Activated CD8-positive, alpha-beta T cell treated with anti-CD3 and anti-CD28 coated beads for 36 hours (primary cell): ENCODE data around the gene CCDC88B. TPM values are rescaled to one million over a fixed set of nuclear protein-coding genes. Genes with fewer than 3 reads are reported as not detected.
A peak's percentile ranks its signal among the peaks of the same experiment; 100 is the strongest.

ENCODE experiments used
- ATAC-seq: fragments of 200-7000 bp; cut with Tn5 transposase; one replicate; pipeline ENCODE4 v1.10.0; 2021; ENCODE audit warnings: mild to moderate bottlenecking, moderate library complexity
- CTCF ChIA-PET: fragments of 350-600 bp; sonication (Branson Sonifier 250); formaldehyde crosslinking; loops from one replicate; lab custom pipeline; 2021; ENCODE audit warnings: antibody characterized with exemption; lab: Charles Lee
- POLR2A ChIA-PET: fragments of 350-600 bp; sonication (Branson Sonifier 250); formaldehyde crosslinking; loops from one replicate; lab custom pipeline; 2021; ENCODE audit warnings: antibody characterized with exemption; lab: Charles Lee
- DNase-seq: peaks from one replicate; pipeline ENCODE4 v3.0.0-alpha.2; 2020
- H3K27ac Mint-ChIP-seq: one replicate; pipeline ENCODE4 v1.8.0; 2021; ENCODE audit warnings: mild to moderate bottlenecking, mixed read lengths
- H3K27me3 Mint-ChIP-seq: one replicate; pipeline ENCODE4 v1.8.0; 2021; ENCODE audit warnings: mixed read lengths
- H3K36me3 Mint-ChIP-seq: one replicate; pipeline ENCODE4 v1.8.0; 2021; ENCODE audit warnings: low read depth, mixed read lengths
- H3K4me1 Mint-ChIP-seq: one replicate; pipeline ENCODE4 v1.8.0; 2021; ENCODE audit warnings: low read depth, mixed read lengths
- H3K4me3 Mint-ChIP-seq: one replicate; pipeline ENCODE4 v1.8.0; 2021; ENCODE audit warnings: mild to moderate bottlenecking, moderate library complexity, mixed read lengths
- H3K9me3 Mint-ChIP-seq: one replicate; pipeline ENCODE4 v1.8.0; 2021; ENCODE audit warnings: mixed read lengths
- CTCF ChIP-seq: fragments of 200-600 bp; IDR thresholded peaks from one replicate; pipeline ENCODE4 v1.8.0; 2022; ENCODE audit warnings: antibody characterized with exemption, mild to moderate bottlenecking
- intact Hi-C: fragments of 100-400 bp; cut with micrococcal nuclease; formaldehyde crosslinking; loops from one replicate; pipeline ENCODE4 v1.10.0; 2022
- total RNA-seq, 2 experiments: library from RNA; stranded (reverse); gene quantifications; one replicate each; pipeline ENCODE4 v1.2.3, GENCODE V29; 2021

The CCDC88B gene
- total RNA-seq, 2 experiments from 2014 or later, result 65.8 to 76.1 TPM

DNA sequence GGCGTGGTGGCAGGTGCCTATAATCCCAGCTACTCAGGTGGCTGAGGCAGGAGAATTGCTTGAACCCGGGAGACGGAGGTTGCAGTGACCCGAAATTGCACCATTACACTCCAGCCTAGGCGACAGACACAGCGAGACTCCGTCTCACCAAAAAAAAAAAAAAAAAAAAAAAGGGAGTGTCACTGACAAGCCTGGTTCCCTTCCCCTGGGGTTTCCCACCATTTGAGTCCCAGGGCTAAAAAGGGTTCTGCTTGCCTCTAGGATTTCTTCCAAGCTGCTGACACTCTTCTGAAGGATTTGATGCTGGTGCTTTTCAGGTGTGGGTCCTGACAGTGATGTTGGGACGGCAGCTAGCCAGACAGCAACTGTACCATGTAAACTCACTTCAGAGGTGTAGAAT, 1.3 kb upstream of the CCDC88B start:
- TF ChIP-seq CTCF, result no peak
- ATAC-seq, result no peak
- CTCF ChIA-PET, result interaction anchor here (1.0 to 1.5 kb wide), 4 partner anchors 21 to 111 kb away, joined by 3 to 8 read pairs (median 4); partner anchors contain the start of genes ESRRA, PRDX5 and TRMT112
- Mint-ChIP-seq H3K4me3 (peak overlapping the region; percentile 84), H3K4me1 (peaks cover 41% of the 10 kb centered on the region), H3K27me3 (no peaks in the 10 kb centered on the region), H3K36me3 (peaks cover 38% of the 10 kb centered on the region), H3K9me3 (no peaks in the 10 kb centered on the region), H3K27ac (peak overlapping the region; percentile 92)
- POLR2A ChIA-PET, result interaction anchor here (0.7 to 1.6 kb wide), 4 partner anchors 21 to 703 kb away, joined by 3 to 5 read pairs (median 3); partner anchors contain the start of genes ESRRA and TRMT112
- intact Hi-C loops, result no loop called here
- DNase-seq, result no peak

DNA sequence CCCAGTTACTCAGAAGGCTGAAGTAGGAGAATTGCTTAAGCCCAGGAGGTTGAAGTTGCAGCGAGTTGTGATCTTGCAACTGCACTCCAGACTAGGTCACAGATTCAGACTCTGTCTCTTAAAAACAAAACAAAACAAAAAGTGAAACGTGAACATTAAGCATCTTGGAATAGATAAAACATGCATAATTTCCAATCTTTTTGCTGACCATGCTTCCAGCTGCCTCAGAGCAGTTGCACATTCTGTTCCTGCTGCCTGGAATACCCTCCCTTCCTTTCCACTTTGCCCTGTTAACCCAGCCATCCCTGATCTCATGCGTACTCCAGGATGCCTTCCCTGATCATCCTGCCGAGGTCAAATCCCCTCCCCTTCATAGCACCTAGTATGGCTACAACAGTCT, 718 bp upstream of the CCDC88B start:
- Mint-ChIP-seq H3K4me3 (peak overlapping the region; percentile 84), H3K27me3 (no peaks in the 10 kb centered on the region), H3K4me1 (peaks cover 41% of the 10 kb centered on the region), H3K27ac (peak overlapping the region; percentile 92), H3K36me3 (peaks cover 37% of the 10 kb centered on the region), H3K9me3 (no peaks in the 10 kb centered on the region)
- DNase-seq, result no peak
- no peak for TF ChIP-seq CTCF
- intact Hi-C loops, result no loop called here
- POLR2A ChIA-PET, result interaction anchor here (0.9 to 1.4 kb wide), 3 partner anchors 22 to 70 kb away, joined by 3 read pairs; partner anchors contain the start of gene TRMT112
- no peak for ATAC-seq
- CTCF ChIA-PET, result interaction anchor here (1.0 to 4.0 kb wide), 2 partner anchors 21 to 110 kb away, joined by 3 to 33 read pairs; partner anchors contain the start of genes PRDX5 and TRMT112

DNA sequence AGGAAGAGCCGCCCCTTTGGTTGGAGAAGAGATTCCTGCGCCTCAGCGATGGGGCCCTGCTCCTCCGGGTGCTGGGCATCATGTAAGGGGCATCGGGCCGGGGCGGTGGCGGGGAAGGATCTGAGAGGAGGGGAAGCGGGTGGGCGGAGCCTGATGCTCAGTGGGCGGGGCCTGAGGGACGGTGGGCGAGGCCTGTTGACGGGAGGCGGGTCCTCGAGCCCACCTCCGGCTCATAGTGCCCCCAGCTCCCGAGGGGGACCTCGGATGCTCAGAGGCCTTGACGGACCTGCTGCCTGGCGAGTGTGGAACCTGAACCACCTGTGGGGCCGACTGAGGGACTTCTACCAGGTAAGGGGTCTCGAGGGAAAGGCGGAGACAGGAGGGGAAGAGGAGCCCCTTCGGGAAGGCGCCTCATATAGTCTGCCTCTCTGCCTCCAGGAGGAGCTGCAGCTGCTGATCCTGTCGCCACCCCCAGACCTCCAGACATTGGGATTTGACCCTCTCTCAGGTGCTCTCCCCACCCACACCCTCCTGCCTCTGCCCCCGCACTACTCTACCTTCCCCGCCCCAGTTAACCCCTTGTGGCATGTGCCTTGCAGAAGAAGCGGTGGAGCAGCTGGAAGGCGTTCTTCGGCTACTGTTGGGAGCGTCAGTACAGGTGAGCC, 799 bp downstream of the CCDC88B start:
- Mint-ChIP-seq H3K4me1 (peaks cover 38% of the 10 kb centered on the region), H3K4me3 (peak overlapping the region; percentile 84), H3K27me3 (no peaks in the 10 kb centered on the region), H3K27ac (peak overlapping the region; percentile 92), H3K36me3 (peaks cover 38% of the 10 kb centered on the region), H3K9me3 (no peaks in the 10 kb centered on the region)
- ChIA-PET POLR2A (interaction anchor here (0.7 to 1.8 kb wide), 10 partner anchors 9 to 793 kb away, joined by 3 to 9 read pairs (median 4); partner anchors contain the start of genes PRDX5 and TRMT112), CTCF (interaction anchor here (0.7 to 8.1 kb wide), 5 partner anchors 9 to 312 kb away, joined by 3 to 75 read pairs (median 7); partner anchors contain the start of genes PRDX5, RPS6KA4 and TRMT112)
- ATAC-seq, result peak; percentile 71
- DNase-seq, result peak; percentile 93
- intact Hi-C loops, result no loop called here
- TF ChIP-seq CTCF, result no peak

DNA sequence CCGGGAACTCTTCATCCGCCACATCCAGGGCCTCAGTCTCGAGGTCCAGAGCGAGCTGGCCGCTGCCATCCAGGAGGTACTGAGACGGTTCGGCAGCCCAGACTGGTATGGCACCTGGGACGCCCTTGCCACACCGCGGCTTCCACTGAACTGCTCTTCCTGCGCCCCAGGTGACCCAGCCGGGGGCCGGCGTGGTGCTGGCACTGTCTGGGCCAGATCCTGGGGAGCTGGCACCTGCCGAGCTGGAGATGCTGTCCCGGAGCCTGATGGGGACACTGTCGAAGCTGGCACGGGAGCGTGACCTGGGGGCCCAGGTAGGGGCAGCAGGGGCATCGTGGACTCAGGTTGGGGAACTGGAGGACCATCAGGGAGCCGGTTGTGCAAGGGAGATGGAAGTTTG, 1.4 kb downstream of the CCDC88B start:
- H3K9me3 Mint-ChIP-seq, result no peaks in the 10 kb centered on the region
- no peaks in the 10 kb centered on the region for H3K27me3 Mint-ChIP-seq
- H3K4me3 Mint-ChIP-seq, result peak overlapping the region; percentile 84
- intact Hi-C loops, result no loop called here
- ChIA-PET POLR2A (interaction anchor here (0.7 to 4.9 kb wide), 8 partner anchors 8 to 792 kb away, joined by 3 to 19 read pairs (median 4); partner anchors contain the start of genes PRDX5 and TRMT112), CTCF (interaction anchor here (0.7 to 8.1 kb wide), 6 partner anchors 9 to 311 kb away, joined by 3 to 75 read pairs (median 8); partner anchors contain the start of genes PRDX5, RPS6KA4 and TRMT112)
- TF ChIP-seq CTCF, result no peak
- ATAC-seq, result no peak
- peaks cover 36% of the 10 kb centered on the region for H3K4me1 Mint-ChIP-seq
- peaks cover 40% of the 10 kb centered on the region for H3K36me3 Mint-ChIP-seq
- no peak for DNase-seq
- no peak overlapping the region for H3K27ac Mint-ChIP-seq
